ENCODE data around the gene RRAGD.

- TF ChIP-seq EZH2 (IDR thresholded peaks at IDR 0.05; ENCODE audit: insufficient read depth, poor library complexity, severe bottlenecking) (no peak), EZH2phosphoT487 (IDR thresholded peaks at IDR 0.05; ENCODE audit: insufficient read depth, low read depth) (no peak)
Observed at GRCh38 chr6:89413006-89413400, 930 bp upstream of the RRAGD start.

Measured in GM23248 (cell line).